GM19328 (cell line): Measurements from ENCODE around the gene OR2M3.
"Not testable (repeated sequence)": the region's sequence is repeated elsewhere in the genome, so short reads cannot be mapped to it uniquely, and the experiment has no call there.

Source experiments
- ATAC-seq: cut with Tn5 transposase; IDR thresholded peaks from one replicate; pipeline ENCODE4 v1.9.1; 2021; ENCODE audit warnings: mild to moderate bottlenecking, moderate library complexity; ENCODE audit not compliant: unreplicated experiment

Gene OR2M3

GRCh38 chr1:248196965-248197364 lies at the start of gene OR2M3:
Gene OR2M3, plus strand, starts transcription at chr1:248197265. Its CDS starts 5,803 bp downstream, at chr1:248203068.
- ATAC-seq, result no peak

- ATAC-seq, result no peak
These were observed 44.8 kb upstream of the OR2M3 start for GRCh38 chr1:248152056-248152827.

GRCh38 chr1:248155927-248156326 lies 41.1 kb upstream of the OR2M3 start:
- no peak for ATAC-seq

- ATAC-seq, result no peak
These were observed 38.3 kb upstream of the OR2M3 start for GRCh38 chr1:248158758-248159157.

GRCh38 chr1:248164031-248164430 lies 33.0 kb upstream of the OR2M3 start:
- no peak for ATAC-seq

GRCh38 chr1:248165186-248165585 lies 31.9 kb upstream of the OR2M3 start:
- no peak for ATAC-seq

- ATAC-seq, result no peak
These were observed 22.5 kb upstream of the OR2M3 start, which contains the start of gene OR2M2 for GRCh38 chr1:248174521-248174920. Gene OR2M2, plus strand, starts transcription at chr1:248174821. Its CDS starts 5,165 bp downstream, at chr1:248179986.

GRCh38 chr1:248183996-248184395 lies 13.1 kb upstream of the OR2M3 start:
- no peak for ATAC-seq

DNA sequence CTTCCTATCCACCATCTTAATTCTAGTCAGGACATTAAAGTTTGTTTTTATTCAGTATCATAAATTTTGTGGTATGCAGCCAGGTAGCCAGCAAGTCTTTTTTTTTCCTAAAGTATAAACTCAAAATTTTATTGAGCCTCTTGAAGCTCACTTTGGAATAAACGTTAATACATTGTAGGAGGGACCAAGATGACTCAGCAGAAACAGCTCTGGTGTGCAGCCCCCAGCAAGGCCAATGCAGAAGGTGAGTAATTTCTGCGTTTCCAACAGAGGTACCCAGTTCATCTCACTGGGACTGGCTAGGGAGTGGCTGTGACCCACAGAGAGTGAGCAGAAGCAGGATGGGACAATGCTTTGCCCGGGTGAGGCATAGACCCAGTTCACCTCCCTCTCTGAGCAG lies 9.7 kb upstream of the OR2M3 start:
- no peak for ATAC-seq

GRCh38 chr1:248189026-248189425 lies 8.0 kb upstream of the OR2M3 start:
- ATAC-seq, result no peak

GRCh38 chr1:248194117-248194516 lies 2.9 kb upstream of the OR2M3 start:
- no peak for ATAC-seq

GRCh38 chr1:248215880-248216279 lies 18.8 kb downstream of the OR2M3 start:
- ATAC-seq, result no peak

DNA sequence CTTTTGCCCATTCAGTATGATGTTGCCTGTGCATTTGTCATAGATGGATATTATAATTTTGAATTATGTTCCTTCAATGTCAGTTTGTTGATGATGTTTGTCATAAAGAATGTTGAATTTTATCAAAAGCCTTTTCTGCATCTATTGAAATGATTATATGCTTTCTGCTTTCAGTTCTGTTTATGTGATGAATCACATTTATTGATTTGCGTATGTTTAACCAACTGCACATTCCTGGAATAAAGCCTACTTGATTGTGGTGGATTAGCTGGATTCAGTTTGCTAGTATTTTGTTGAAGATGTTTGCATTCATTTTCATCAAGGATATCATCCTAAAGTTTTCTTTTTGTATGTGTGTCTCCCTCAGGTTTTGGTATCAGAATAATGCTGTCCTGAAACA lies 28.5 kb downstream of the OR2M3 start:
- no peak for ATAC-seq

DNA sequence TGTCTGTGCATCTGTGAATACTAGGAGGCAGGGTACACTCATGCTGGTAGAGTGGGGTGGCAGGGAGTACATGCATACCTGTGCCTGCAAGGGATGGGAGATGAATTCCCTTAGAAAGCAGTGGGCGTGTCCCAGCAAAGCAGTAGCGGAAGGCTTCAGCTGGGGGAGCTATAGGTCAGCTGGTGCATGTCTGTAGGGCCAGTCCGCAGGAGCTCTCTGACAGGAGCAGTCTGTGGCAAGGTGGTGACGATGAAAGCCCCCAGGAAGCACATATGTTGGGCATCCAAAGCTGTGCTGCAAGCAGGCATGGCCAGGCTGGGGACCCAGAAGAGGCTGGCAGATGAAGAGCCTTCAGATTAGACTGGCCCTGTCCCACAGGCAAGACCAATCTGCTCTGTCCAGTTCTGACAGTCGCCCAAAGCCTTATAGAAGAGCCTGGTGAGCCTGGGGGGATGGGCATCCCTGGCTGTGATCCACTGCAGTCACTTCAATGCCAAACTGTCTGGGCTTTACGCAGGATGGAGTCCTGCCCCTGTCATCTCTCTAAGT lies 32.4 kb downstream of the OR2M3 start:
- no peak for ATAC-seq

DNA sequence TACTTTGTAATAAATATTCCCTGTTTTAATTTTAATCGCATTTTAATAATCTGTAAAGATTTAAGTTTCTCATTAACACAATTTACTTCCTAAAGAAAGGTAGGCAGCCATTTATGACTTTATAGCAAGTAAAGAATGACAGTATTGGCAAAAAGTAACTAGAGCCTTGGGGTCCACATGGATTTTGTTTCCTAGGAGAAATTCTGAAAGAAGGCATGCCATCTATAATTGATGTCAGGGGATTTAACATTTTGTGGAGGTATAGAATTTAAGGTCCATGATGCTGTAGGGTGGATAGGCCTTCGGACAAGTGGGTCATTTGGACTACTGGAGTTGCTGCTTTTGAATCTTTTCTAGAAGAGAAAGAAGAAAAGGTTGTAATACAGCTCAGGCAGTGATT lies 34.1 kb downstream of the OR2M3 start, which contains the start of gene OR2M4:
Gene OR2M4, plus strand, starts transcription at position 301 of the 400 bp plus-strand sequence. CDS start 7,512 bp downstream, outside the sequence.
- ATAC-seq, result no peak

DNA sequence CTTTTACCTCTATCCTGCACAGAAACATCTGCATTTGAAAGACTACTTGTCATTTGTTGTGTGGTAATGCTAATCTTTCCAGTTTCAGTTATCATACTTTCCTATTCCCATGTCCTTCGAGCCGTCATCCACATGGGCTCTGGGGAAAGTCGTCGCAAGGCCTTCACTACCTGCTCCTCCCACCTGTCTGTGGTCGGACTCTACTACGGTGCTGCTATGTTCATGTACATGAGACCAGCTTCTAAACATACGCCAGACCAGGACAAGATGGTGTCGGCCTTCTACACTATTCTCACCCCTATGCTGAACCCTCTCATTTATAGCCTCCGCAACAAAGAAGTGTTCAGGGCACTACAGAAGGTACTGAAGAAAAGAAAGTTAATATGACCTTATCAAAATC lies 42.4 kb downstream of the OR2M3 start:
- ATAC-seq, result no peak

- peak; percentile 83 for ATAC-seq
These were observed 46.1 kb downstream of the OR2M3 start for GRCh38 chr1:248243204-248243603.

- not testable (repeated sequence) for ATAC-seq
These were observed 62.2 kb downstream of the OR2M3 start for GRCh38 chr1:248259309-248259708.
